PC-9 (cell line): ENCODE results near the gene SP140.

Experiments
- CTCF ChIP-seq: fragments of 200-600 bp; sonication (generic); conservative IDR thresholded peaks from 2 replicates; pipeline ENCODE4 v1.6.1; 2017; ENCODE audit warnings: mixed run types, antibody characterized with exemption, mild to moderate bottlenecking, moderate library complexity
- EZH2 ChIP-seq: fragments of 200-600 bp; sonication (generic); IDR thresholded peaks from 2 replicates; pipeline ENCODE4 v1.8.0; 2017; ENCODE audit warnings: antibody characterized with exemption, low read depth

DNA sequence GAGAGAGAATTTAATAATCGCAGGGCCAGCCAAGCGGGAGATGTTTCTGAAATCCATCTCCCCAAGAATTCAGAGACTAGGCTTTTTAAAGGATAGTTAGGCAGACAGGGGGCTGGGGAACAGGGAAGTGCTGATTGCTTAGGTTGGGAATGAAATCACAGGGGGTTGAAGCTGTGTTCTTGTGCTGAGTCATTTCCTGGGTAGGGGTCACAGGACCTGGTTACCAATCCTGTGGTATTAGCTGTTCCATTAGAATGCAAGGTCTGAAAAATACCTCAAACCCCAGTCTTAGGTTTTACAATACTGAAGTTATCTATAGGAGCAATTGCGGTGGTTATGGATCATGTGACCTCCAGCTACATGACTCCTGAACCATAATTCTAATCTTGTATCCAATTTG is 4.6 kb downstream of the SP140 start:
- TF ChIP-seq CTCF (no peak), EZH2 (no peak)
